Measurements from ENCODE around the gene RFLNA.

DNA sequence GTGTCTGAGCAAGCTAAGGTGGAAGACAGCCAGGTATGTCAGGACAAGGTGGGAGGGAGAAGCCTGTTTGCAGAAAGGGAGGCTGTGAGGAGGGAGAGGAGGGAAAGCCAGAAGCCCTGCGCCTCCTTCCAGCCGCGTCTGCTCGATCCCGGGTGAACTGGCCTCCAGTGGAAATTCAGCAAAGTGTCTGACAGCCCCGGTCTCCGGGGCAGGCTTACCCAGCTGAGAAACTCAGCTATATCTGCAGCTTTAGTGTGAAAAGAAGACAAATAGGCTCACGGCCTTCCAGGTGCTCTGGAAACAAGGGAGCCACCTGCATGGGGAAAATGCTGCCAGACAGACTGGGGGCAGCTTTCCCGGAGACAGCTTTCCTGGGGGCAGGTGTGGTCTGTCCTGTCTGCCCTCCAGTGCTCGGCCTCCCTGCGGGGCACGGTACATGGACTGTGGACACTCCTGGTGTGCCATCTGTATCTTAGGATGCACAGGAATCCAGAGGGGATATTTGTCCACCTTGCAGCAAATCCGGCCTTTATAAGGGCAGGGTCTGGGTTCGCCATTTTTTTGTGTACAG is 6.3 kb downstream of the RFLNA start:
- TF ChIP-seq RAD21 (IDR thresholded peaks at IDR 0.05; ENCODE audit: low read length) (no peak), FOS (IDR thresholded peaks at IDR 0.05; ENCODE audit: low read depth, low read length) (no peak), POLR2A (IDR thresholded peaks at IDR 0.05; ENCODE audit: low read depth, low read length) (no peak)

All from IMR-90 (cell line).